HepG2 (cell line): Measurements from ENCODE around the gene SBK2. TPM values are rescaled to one million over a fixed set of nuclear protein-coding genes. Genes with fewer than 3 reads are reported as not detected.

Source experiments
- ATAC-seq: fragments of 200-7000 bp; cut with Tn5 transposase; 3 replicates; pipeline ENCODE4 v1.9.1; 2020; ENCODE audit warnings: mild to moderate bottlenecking, moderate library complexity
- BruUV-seq: library from RNA; stranded (reverse); fragments of 400-500 nt; replicated peaks from 2 replicates; lab custom pipeline; 2021; lab: Mats Ljungman, UMichigan
- CTCF ChIA-PET: fragments of 300-600 bp; formaldehyde crosslinking; extraction: SDS; loops from one replicate; lab custom pipeline; 2021; ENCODE audit warnings: low total read pairs, inconsistent platforms, low intra/inter-chr PET ratio; lab: Yijun Ruan, JAX
- POLR2A ChIA-PET: fragments of 350-600 bp; sonication (Branson Sonifier 250); formaldehyde crosslinking; loops from one replicate; lab custom pipeline; 2020; ENCODE audit warnings: antibody characterized with exemption, inconsistent platforms; lab: Yijun Ruan, JAX
- DNase-seq: peaks from one replicate; pipeline ENCODE4 v3.0.0-alpha.2; 2015; ENCODE audit warnings: low spot score
- FAIRE-seq: peaks from 3 replicates; lab custom pipeline; 2011; peaks lifted over from hg19 to GRCh38; lab: Jason Lieb, UNC
- H2AFZ ChIP-seq: one replicate; pipeline ENCODE4 v1.6.1; 2011; ENCODE audit warnings: low read length, inconsistent platforms
- H3K27ac ChIP-seq: fragments of 300-600 bp; 3 replicates; pipeline ENCODE4 v1.8.0; 2011; ENCODE audit warnings: mixed run types, mild to moderate bottlenecking, mixed read lengths, low read length, inconsistent platforms; ENCODE audit not compliant: insufficient read depth; ENCODE audit errors: extremely low read length
- H3K27me3 ChIP-seq, 2 experiments: fragments of 200-600 bp in 1 of 2; 2 replicates in 1 of 2; 3 replicates in 1 of 2; pipeline versions ENCODE4 v1.6.0 to v1.8.0; 2011; ENCODE audit warnings: low read length in 2 of 2, mild to moderate bottlenecking in 2 of 2, moderate library complexity in 2 of 2, inconsistent platforms in 1 of 2; ENCODE audit not compliant: insufficient read depth in 2 of 2, control insufficient read depth in 1 of 2
- H3K36me3 ChIP-seq, 2 experiments: fragments of 200-600 bp in 1 of 2; replicated peaks in 1 of 2; 2 replicates in 1 of 2; 3 replicates in 1 of 2; pipeline versions ENCODE4 v1.5.1 to v1.8.0; 2011; ENCODE audit warnings: low read length in 2 of 2, inconsistent platforms in 1 of 2; ENCODE audit not compliant: insufficient read depth in 2 of 2, control insufficient read depth in 1 of 2
- H3K4me1 ChIP-seq: 2 replicates; pipeline ENCODE4 v1.5.1; 2012; ENCODE audit warnings: low read length, inconsistent platforms; ENCODE audit not compliant: insufficient read depth
- H3K4me2 ChIP-seq: 2 replicates; pipeline ENCODE4 v1.6.0; 2011; ENCODE audit warnings: low read depth, low read length, inconsistent platforms
- H3K4me3 ChIP-seq, 3 experiments: fragments of 200-600 bp in 1 of 3; sonication (generic), shearing (Covaris generic) in 1 of 3; replicated peaks in 1 of 3; 2 replicates each; pipeline ENCODE4 v1.5.1; 2011 to 2016; ENCODE audit warnings: low read length in 3 of 3, inconsistent platforms in 2 of 3, low read depth in 2 of 3, mild to moderate bottlenecking in 2 of 3, control low read depth in 1 of 3, mixed read lengths in 1 of 3; ENCODE audit not compliant: insufficient read depth in 1 of 3
- H3K79me2 ChIP-seq: one replicate; pipeline ENCODE4 v1.6.1; 2011; ENCODE audit warnings: low read length, inconsistent platforms; ENCODE audit not compliant: insufficient read depth
- H3K9ac ChIP-seq: 2 replicates; pipeline ENCODE4 v1.6.0; 2011; ENCODE audit warnings: mild to moderate bottlenecking, low read depth, low read length, inconsistent platforms; ENCODE audit not compliant: insufficient read depth
- H3K9me3 ChIP-seq: 2 replicates; pipeline ENCODE4 v1.5.1; 2012; ENCODE audit warnings: mild to moderate bottlenecking, low read length
- H4K20me1 ChIP-seq: 2 replicates; pipeline ENCODE4 v1.6.0; 2011; ENCODE audit warnings: inconsistent platforms, mild to moderate bottlenecking, low read length, moderate library complexity; ENCODE audit not compliant: insufficient read depth
- CBX5 ChIP-seq: sonication (generic); formaldehyde crosslinking; IDR thresholded peaks from 2 replicates; pipeline ENCODE4 v1.4.0; 2020; ENCODE audit warnings: missing genetic modification reagents, borderline replicate concordance
- HES4 ChIP-seq: sonication (generic); formaldehyde crosslinking; IDR thresholded peaks from 2 replicates; pipeline ENCODE4 v1.9.0; 2021; ENCODE audit warnings: mild to moderate bottlenecking, missing genetic modification reagents, borderline replicate concordance
- HNRNPK ChIP-seq: fragments of 200-400 bp; formaldehyde crosslinking; IDR thresholded peaks from 2 replicates; pipeline ENCODE4 v1.6.1; 2018; ENCODE audit warnings: low read length, low read depth, moderate library complexity, mild to moderate bottlenecking; ENCODE audit not compliant: poor library complexity, severe bottlenecking
- MAF1 ChIP-seq: sonication (generic); formaldehyde crosslinking; IDR thresholded peaks from 2 replicates; pipeline ENCODE4 v1.5.0; 2020; ENCODE audit warnings: missing genetic modification reagents, borderline replicate concordance
- ZBTB40 ChIP-seq, 2 experiments: fragments of 450-650 bp in 1 of 2; sonication (generic) in 1 of 2; formaldehyde crosslinking in 1 of 2; IDR thresholded peaks; 2 replicates each; pipeline versions ENCODE4 v1.6.1 to v1.8.0; 2016 to 2022; ENCODE audit warnings: antibody characterized with exemption in 1 of 2, mild to moderate bottlenecking in 1 of 2, missing genetic modification reagents in 1 of 2
- ZNF841 ChIP-seq: sonication (generic); formaldehyde crosslinking; IDR thresholded peaks from 2 replicates; pipeline ENCODE4 v1.8.1; 2023; ENCODE audit warnings: missing genetic modification reagents, borderline replicate concordance
- WGBS: methylation state at CpG from one replicate; pipeline ENCODE4 v1.1.6; 2017; ENCODE audit warnings: low lambda C conversion rate; 5-methylcytosine and 5-hydroxymethylcytosine counted together
- in situ Hi-C: cut with HindIII; loops from 2 replicates; pipeline ENCODE4 v1.10.0; 2017; ENCODE audit warnings: low pct_unique_long_range_greater_than_20kb; ENCODE audit not compliant: extremely low pct_ligation_motif_present
- intact Hi-C: fragments of 100-400 bp; cut with micrococcal nuclease; formaldehyde crosslinking; loops from one replicate; pipeline ENCODE4 v1.10.0; 2022; ENCODE audit not compliant: unreplicated experiment
- polyA plus RNA-seq, 8 experiments: library from polyadenylated mRNA; depleted of rRNA in 3 of 8; stranded (reverse) in 7 of 8; unstranded in 1 of 8; fragments of >200 nt; fragmentation: Illumina TruSeq in 4 of 8; extraction: Trizol in 4 of 8; gene quantifications; 2 replicates each; pipeline versions ENCODE4 v1.2.1 to v1.2.3, GENCODE V29; 2011 to 2016; ENCODE audit warnings: low read depth in 4 of 8, missing spikeins in 1 of 8, mixed read lengths in 1 of 8; ENCODE audit not compliant: insufficient read depth in 1 of 8
- total RNA-seq, 5 experiments: library from RNA; depleted of rRNA; stranded (reverse); fragments of >200 nt; fragmentation: Illumina TruSeq; extraction: Trizol; gene quantifications; 2 replicates each; pipeline ENCODE4 v1.2.3, GENCODE V29; 2016; ENCODE audit warnings: low read depth in 1 of 5
- TF ChIP-seq, protein P1 (sequence below): sonication (generic); formaldehyde crosslinking; IDR thresholded peaks from 2 replicates; pipeline ENCODE4 v1.4.0; 2020; ENCODE audit warnings: mild to moderate bottlenecking, missing genetic modification reagents
- TF ChIP-seq, protein P2 (sequence below): sonication (generic); formaldehyde crosslinking; IDR thresholded peaks from 2 replicates; pipeline ENCODE4 v1.5.1; 2020; ENCODE audit warnings: missing genetic modification reagents, mild to moderate bottlenecking, borderline replicate concordance

SBK2 gene
- total and polyA plus RNA-seq, 2 of the 13 experiments (the other 11 are each of a cell fraction or from before 2014, with no cell fraction given): 0.24 TPM; not detected in 1

- no TSS peak for BruUV-seq
- DNase-seq (no peak), ATAC-seq (no peak; the same call in 2 of the 3 replicates), FAIRE-seq (no peak)
- Histone ChIP-seq H3K4me3 (peak overlapping the region in 2 of 3 experiments; percentile 13 to 30; a peak in 2 of 6 replicates), H3K4me1 (peaks cover 32% of the 10 kb centered on the region), H4K20me1 (no peaks in the 10 kb centered on the region), H2AFZ (no peak overlapping the region), H3K36me3 (no peaks in the 10 kb centered on the region), H3K9me3 (no peaks in the 10 kb centered on the region), H3K79me2 (no peaks in the 10 kb centered on the region), H3K27ac (no peak overlapping the region), H3K27me3 (no peaks in the 10 kb centered on the region; a peak in 1 of 5 replicates), H3K4me2 (peak overlapping the region; percentile 45; the same call in 1 of the 2 replicates), H3K9ac (no peak overlapping the region)
- 24% methylated on average over 7 of the region's 11 CpGs for WGBS
- ChIA-PET POLR2A (interaction anchor here (1.3 kb wide), 1 partner anchor 11 kb away, joined by 3 read pairs; no protein-coding TSS in a partner anchor), CTCF (interaction anchor here (1.9 kb wide), 1 partner anchor 20 kb away, joined by 6 read pairs; no protein-coding TSS in a partner anchor)
- intact Hi-C loops (no loop called here), in situ Hi-C loops (no loop called here)
- TF ChIP-seq HES4 (CRISPR knock-in tag): no peak
- TF ChIP-seq, protein P1, sequence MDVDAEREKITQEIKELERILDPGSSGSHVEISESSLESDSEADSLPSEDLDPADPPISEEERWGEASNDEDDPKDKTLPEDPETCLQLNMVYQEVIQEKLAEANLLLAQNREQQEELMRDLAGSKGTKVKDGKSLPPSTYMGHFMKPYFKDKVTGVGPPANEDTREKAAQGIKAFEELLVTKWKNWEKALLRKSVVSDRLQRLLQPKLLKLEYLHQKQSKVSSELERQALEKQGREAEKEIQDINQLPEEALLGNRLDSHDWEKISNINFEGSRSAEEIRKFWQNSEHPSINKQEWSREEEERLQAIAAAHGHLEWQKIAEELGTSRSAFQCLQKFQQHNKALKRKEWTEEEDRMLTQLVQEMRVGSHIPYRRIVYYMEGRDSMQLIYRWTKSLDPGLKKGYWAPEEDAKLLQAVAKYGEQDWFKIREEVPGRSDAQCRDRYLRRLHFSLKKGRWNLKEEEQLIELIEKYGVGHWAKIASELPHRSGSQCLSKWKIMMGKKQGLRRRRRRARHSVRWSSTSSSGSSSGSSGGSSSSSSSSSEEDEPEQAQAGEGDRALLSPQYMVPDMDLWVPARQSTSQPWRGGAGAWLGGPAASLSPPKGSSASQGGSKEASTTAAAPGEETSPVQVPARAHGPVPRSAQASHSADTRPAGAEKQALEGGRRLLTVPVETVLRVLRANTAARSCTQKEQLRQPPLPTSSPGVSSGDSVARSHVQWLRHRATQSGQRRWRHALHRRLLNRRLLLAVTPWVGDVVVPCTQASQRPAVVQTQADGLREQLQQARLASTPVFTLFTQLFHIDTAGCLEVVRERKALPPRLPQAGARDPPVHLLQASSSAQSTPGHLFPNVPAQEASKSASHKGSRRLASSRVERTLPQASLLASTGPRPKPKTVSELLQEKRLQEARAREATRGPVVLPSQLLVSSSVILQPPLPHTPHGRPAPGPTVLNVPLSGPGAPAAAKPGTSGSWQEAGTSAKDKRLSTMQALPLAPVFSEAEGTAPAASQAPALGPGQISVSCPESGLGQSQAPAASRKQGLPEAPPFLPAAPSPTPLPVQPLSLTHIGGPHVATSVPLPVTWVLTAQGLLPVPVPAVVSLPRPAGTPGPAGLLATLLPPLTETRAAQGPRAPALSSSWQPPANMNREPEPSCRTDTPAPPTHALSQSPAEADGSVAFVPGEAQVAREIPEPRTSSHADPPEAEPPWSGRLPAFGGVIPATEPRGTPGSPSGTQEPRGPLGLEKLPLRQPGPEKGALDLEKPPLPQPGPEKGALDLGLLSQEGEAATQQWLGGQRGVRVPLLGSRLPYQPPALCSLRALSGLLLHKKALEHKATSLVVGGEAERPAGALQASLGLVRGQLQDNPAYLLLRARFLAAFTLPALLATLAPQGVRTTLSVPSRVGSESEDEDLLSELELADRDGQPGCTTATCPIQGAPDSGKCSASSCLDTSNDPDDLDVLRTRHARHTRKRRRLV (CRISPR knock-in tag): no peak
- no peak for TF ChIP-seq MAF1 (CRISPR knock-in tag)
- no peak for TF ChIP-seq ZNF841
- TF ChIP-seq, protein P2, sequence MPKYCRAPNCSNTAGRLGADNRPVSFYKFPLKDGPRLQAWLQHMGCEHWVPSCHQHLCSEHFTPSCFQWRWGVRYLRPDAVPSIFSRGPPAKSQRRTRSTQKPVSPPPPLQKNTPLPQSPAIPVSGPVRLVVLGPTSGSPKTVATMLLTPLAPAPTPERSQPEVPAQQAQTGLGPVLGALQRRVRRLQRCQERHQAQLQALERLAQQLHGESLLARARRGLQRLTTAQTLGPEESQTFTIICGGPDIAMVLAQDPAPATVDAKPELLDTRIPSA (CRISPR knock-in tag): no peak
- no peak for TF ChIP-seq CBX5 (CRISPR knock-in tag)
- TF ChIP-seq HNRNPK: no peak
- no peak for TF ChIP-seq ZBTB40 (IDR thresholded peaks at IDR 0.05)
- TF ChIP-seq ZBTB40 (CRISPR knock-in tag; IDR thresholded peaks at IDR 0.05): no peak
These were observed 567 bp downstream of the SBK2 start for GRCh38 chr19:55536366-55536765.
